H1 (cell line): ENCODE measurements around the gene ACYP1. TPM values are rescaled to one million over a fixed set of nuclear protein-coding genes. Genes with fewer than 3 reads are reported as not detected.
A peak's percentile ranks its signal among the peaks of the same experiment; 100 is the strongest.

Experiments
- CTCF ChIA-PET: fragments of 300-600 bp; sonication (Branson Sonifier 250); formaldehyde crosslinking; loops from one replicate; lab custom pipeline; 2021; ENCODE audit not compliant: partially characterized antibody; lab: Charles Lee
- POLR2A ChIA-PET: fragments of 300-600 bp; sonication (Branson Sonifier 250); formaldehyde crosslinking; loops from one replicate; lab custom pipeline; 2021; ENCODE audit warnings: inconsistent platforms; ENCODE audit not compliant: partially characterized antibody; lab: Charles Lee
- DNase-seq, 2 experiments: peaks; one replicate each; pipeline versions ENCODE4 v3.0.0 to v3.0.0-alpha.2; 2010 to 2022; ENCODE audit warnings: low spot score in 2 of 2, low read depth in 1 of 2, mixed read lengths in 1 of 2
- FAIRE-seq: peaks from 2 replicates; lab custom pipeline; 2011; peaks lifted over from hg19 to GRCh38; lab: Jason Lieb, UNC
- H2AFZ ChIP-seq: 2 replicates; pipeline ENCODE4 v1.8.1; 2012; ENCODE audit warnings: low read length, inconsistent platforms
- H2AK5ac ChIP-seq: 2 replicates; pipeline ENCODE4 v1.6.1; 2013; ENCODE audit warnings: low read depth, low read length
- H2BK120ac ChIP-seq: replicated peaks from 2 replicates; pipeline ENCODE3; 2013; ENCODE audit warnings: low read depth, low read length, inconsistent platforms
- H2BK12ac ChIP-seq: 2 replicates; pipeline ENCODE4 v1.6.1; 2013; ENCODE audit warnings: low read depth, low read length
- H2BK15ac ChIP-seq: 2 replicates; pipeline ENCODE4 v1.6.1; 2013; ENCODE audit warnings: low read length
- H2BK20ac ChIP-seq: 2 replicates; pipeline ENCODE4 v1.6.1; 2013; ENCODE audit warnings: low read length
- H2BK5ac ChIP-seq: 2 replicates; pipeline ENCODE4 v1.6.1; 2013; ENCODE audit warnings: low read depth, low read length
- H3K14ac ChIP-seq: 2 replicates; pipeline ENCODE4 v1.6.1; 2013; ENCODE audit warnings: inconsistent platforms; ENCODE audit not compliant: insufficient read length
- H3K18ac ChIP-seq: 2 replicates; pipeline ENCODE4 v1.6.1; 2013; ENCODE audit warnings: low read length; ENCODE audit errors: extremely low read depth
- H3K23ac ChIP-seq: 2 replicates; pipeline ENCODE4 v1.6.1; 2013; ENCODE audit warnings: inconsistent platforms; ENCODE audit not compliant: insufficient read length
- H3K23me2 ChIP-seq: 2 replicates; pipeline ENCODE4 v1.6.1; 2013; ENCODE audit warnings: low read depth, low read length
- H3K27ac ChIP-seq: 2 replicates; pipeline ENCODE4 v1.6.1; 2011; ENCODE audit warnings: low read depth, low read length, inconsistent platforms
- H3K27me3 ChIP-seq, 4 experiments: replicated peaks in 1 of 4; 1 replicate in 1 of 4; 2 replicates in 3 of 4; pipeline versions ENCODE4 v1.6.1 to v1.8.1; 2011 to 2013; ENCODE audit warnings: low read length in 3 of 4, mild to moderate bottlenecking in 3 of 4, inconsistent platforms in 2 of 4, mixed read lengths in 2 of 4, moderate library complexity in 1 of 4; ENCODE audit not compliant: control insufficient read depth in 3 of 4, insufficient read depth in 3 of 4; ENCODE audit errors: extremely low read depth in 1 of 4
- H3K36me3 ChIP-seq, 4 experiments: 2 replicates each; pipeline versions ENCODE4 v1.6.1 to v1.8.1; 2011 to 2013; ENCODE audit warnings: mild to moderate bottlenecking in 4 of 4, low read length in 3 of 4, moderate library complexity in 2 of 4, control low read depth in 1 of 4, inconsistent platforms in 1 of 4; ENCODE audit not compliant: insufficient read depth in 4 of 4, control insufficient read depth in 2 of 4
- H3K4ac ChIP-seq: replicated peaks from 2 replicates; pipeline ENCODE3; 2013; ENCODE audit warnings: low read length, low read depth, mixed read lengths, inconsistent platforms; ENCODE audit not compliant: insufficient read length
- H3K4me1 ChIP-seq, 4 experiments: replicated peaks in 1 of 4; 1 replicate in 1 of 4; 2 replicates in 3 of 4; pipeline versions ENCODE4 v1.6.1 to v1.8.1; 2011 to 2013; ENCODE audit warnings: low read length in 3 of 4, inconsistent platforms in 2 of 4, mixed read lengths in 1 of 4; ENCODE audit not compliant: insufficient read depth in 4 of 4, control insufficient read depth in 3 of 4
- H3K4me2 ChIP-seq, 2 experiments: 2 replicates each; pipeline versions ENCODE4 v1.6.1 to v1.8.1; 2011 to 2013; ENCODE audit warnings: low read depth in 2 of 2, low read length in 2 of 2, control low read depth in 1 of 2, inconsistent platforms in 1 of 2, mild to moderate bottlenecking in 1 of 2; ENCODE audit not compliant: insufficient read depth in 1 of 2
- H3K4me3 ChIP-seq, 4 experiments: fragments of 200-600, 300-600 bp in 1 of 4; sonication (generic), shearing (Covaris generic), sonication (Bioruptor Twin) in 1 of 4; 2 replicates each; pipeline versions ENCODE4 v1.5.1 to v1.8.1; 2011 to 2016; ENCODE audit warnings: low read length in 4 of 4, low read depth in 3 of 4, control low read depth in 2 of 4, inconsistent platforms in 2 of 4, mild to moderate bottlenecking in 2 of 4, mixed read lengths in 1 of 4, moderate library complexity in 1 of 4; ENCODE audit not compliant: insufficient read depth in 2 of 4; ENCODE audit errors: extremely low read depth in 1 of 4
- H3K56ac ChIP-seq: replicated peaks from 2 replicates; pipeline ENCODE3; 2013; ENCODE audit warnings: low read depth, mild to moderate bottlenecking, mixed read lengths, low read length, inconsistent platforms; ENCODE audit not compliant: insufficient read length
- H3K79me1 ChIP-seq: 2 replicates; pipeline ENCODE4 v1.6.1; 2013; ENCODE audit warnings: low read depth, low read length, control low read depth
- H3K79me2 ChIP-seq, 2 experiments: 2 replicates each; pipeline versions ENCODE4 v1.6.1 to v1.8.1; 2012 to 2013; ENCODE audit warnings: low read length in 2 of 2, mild to moderate bottlenecking in 2 of 2, inconsistent platforms in 1 of 2; ENCODE audit not compliant: insufficient read depth in 2 of 2, control insufficient read depth in 1 of 2
- H3K9ac ChIP-seq, 4 experiments: replicated peaks in 1 of 4; 1 replicate in 1 of 4; 2 replicates in 3 of 4; pipeline versions ENCODE4 v1.6.1 to v1.8.1; 2011 to 2013; ENCODE audit warnings: low read depth in 3 of 4, low read length in 3 of 4, control low read depth in 2 of 4, mild to moderate bottlenecking in 2 of 4, moderate library complexity in 2 of 4, inconsistent platforms in 1 of 4; ENCODE audit errors: extremely low read depth in 1 of 4
- H3K9me3 ChIP-seq, 2 experiments: 2 replicates each; pipeline versions ENCODE4 v1.6.1 to v1.8.1; 2012 to 2013; ENCODE audit warnings: mild to moderate bottlenecking in 2 of 2, moderate library complexity in 2 of 2, control low read depth in 1 of 2, inconsistent platforms in 1 of 2, low read depth in 1 of 2, low read length in 1 of 2, mixed read lengths in 1 of 2; ENCODE audit not compliant: insufficient read depth in 2 of 2
- H4K20me1 ChIP-seq, 2 experiments: replicated peaks in 1 of 2; 2 replicates each; pipeline versions ENCODE3 to v1.8.1; 2011 to 2013; ENCODE audit warnings: inconsistent platforms in 2 of 2, low read length in 2 of 2, mild to moderate bottlenecking in 1 of 2; ENCODE audit not compliant: insufficient read depth in 2 of 2, control insufficient read depth in 1 of 2
- H4K5ac ChIP-seq: 2 replicates; pipeline ENCODE4 v1.6.1; 2013; ENCODE audit warnings: low read length, low read depth, mixed read lengths, inconsistent platforms; ENCODE audit not compliant: insufficient read length
- H4K8ac ChIP-seq: 2 replicates; pipeline ENCODE4 v1.8.0; 2013; ENCODE audit warnings: mild to moderate bottlenecking, moderate library complexity, low read length, inconsistent platforms; ENCODE audit not compliant: insufficient read depth; ENCODE audit errors: extremely low read depth
- H4K91ac ChIP-seq: replicated peaks from 2 replicates; pipeline ENCODE3; 2013; ENCODE audit warnings: low read length, mixed read lengths, inconsistent platforms; ENCODE audit not compliant: insufficient read length
- ATF2 ChIP-seq: IDR thresholded peaks from 2 replicates; pipeline ENCODE4 v1.6.1; 2012; ENCODE audit warnings: low read length, inconsistent platforms
- CTCF ChIP-seq, 3 experiments: IDR thresholded peaks; 1 replicate in 2 of 3; 2 replicates in 1 of 3; pipeline versions ENCODE4 v1.5.1 to v1.6.1; 2011; ENCODE audit warnings: low read length in 3 of 3, mild to moderate bottlenecking in 3 of 3, inconsistent platforms in 2 of 3, low read depth in 1 of 3, moderate library complexity in 1 of 3; ENCODE audit not compliant: insufficient read depth in 1 of 3; ENCODE audit errors: control extremely low read depth in 1 of 3
- EZH2 ChIP-seq: fragments of 200-600 bp; sonication (generic); IDR thresholded peaks from 2 replicates; pipeline ENCODE4 v1.7.1; 2012; ENCODE audit warnings: low read depth, mild to moderate bottlenecking, moderate library complexity, low read length, inconsistent platforms; ENCODE audit not compliant: severe bottlenecking
- GABPA ChIP-seq: IDR thresholded peaks from 2 replicates; pipeline ENCODE4 v1.6.1; 2011; ENCODE audit warnings: mild to moderate bottlenecking, low read length, moderate library complexity, borderline replicate concordance; ENCODE audit not compliant: insufficient read depth
- RAD21 ChIP-seq, 2 experiments: IDR thresholded peaks in 1 of 2; conservative IDR thresholded peaks in 1 of 2; 2 replicates each; pipeline ENCODE4 v1.6.1; 2011; ENCODE audit warnings: low read depth in 2 of 2, low read length in 2 of 2, improper control_type of control experiment in 1 of 2, inconsistent platforms in 1 of 2, mild to moderate bottlenecking in 1 of 2, moderate library complexity in 1 of 2
- WGBS, 2 experiments: shearing (Covaris generic) in 1 of 2; methylation state at CpG; one replicate each; pipeline versions ENCODE4 v1.1.6 to v1.1.7; 2013 to 2015; ENCODE audit warnings: low lambda C conversion rate in 2 of 2, mixed read lengths in 2 of 2, inconsistent platforms in 1 of 2, low coverage in 1 of 2, missing lambda C conversion rate in 1 of 2; ENCODE audit not compliant: insufficient replicate concordance in 2 of 2, insufficient coverage in 1 of 2, insufficient read length in 1 of 2; ENCODE audit errors: extremely low coverage in 1 of 2, missing lambda C conversion rate in 1 of 2; 5-methylcytosine and 5-hydroxymethylcytosine counted together
- polyA plus RNA-seq, 7 experiments: library from polyadenylated mRNA; depleted of rRNA in 3 of 7; stranded (reverse) in 5 of 7; unstranded in 2 of 7; fragments of >200 nt in 5 of 7; fragments of 200-250 nt in 2 of 7; gene quantifications; 1 replicate in 5 of 7; 2 replicates in 1 of 7; 4 replicates in 1 of 7; pipeline versions ENCODE4 v1.2.1 to v1.2.3, GENCODE V29; 2011 to 2013; ENCODE audit warnings: missing spikeins in 2 of 7, mixed read lengths in 2 of 7
- total RNA-seq: library from RNA; stranded (reverse); fragmentation: NEBNext Ultra II Directional; extraction: Animal tissue kit (Norgen Biotek cat#: 25700); gene quantifications from 2 replicates; pipeline ENCODE4 v1.2.1, GENCODE V29; 2021

ACYP1 gene
- total and polyA plus RNA-seq, 2 of the 8 experiments (the other 6 are each of a cell fraction or from before 2014, with no cell fraction given): 22.3 to 24.8 TPM

- FAIRE-seq: peak; percentile 86
- POLR2A ChIA-PET: interaction anchor here (1.3 kb wide), 1 partner anchor 20 kb away, joined by 5 read pairs; the partner anchor contains the start of gene EIF2B2
These were observed 41.2 kb downstream of the ACYP1 start for GRCh38 chr14:75022655-75023054.

More at GRCh38 chr14:75022655-75023054, 41.2 kb downstream of the ACYP1 start:
- Histone ChIP-seq H3K4me3 (no peak overlapping the region), H4K8ac (no peak overlapping the region), H3K14ac (no peak overlapping the region), H3K4ac (no peak overlapping the region), H4K20me1 (peaks cover 0 to 1% of the 10 kb centered on the region in 2 experiments), H3K9me3 (no peaks in the 10 kb centered on the region), H2BK5ac (no peak overlapping the region), H3K23ac (no peak overlapping the region), H2AK5ac (no peak overlapping the region), H2BK15ac (no peak overlapping the region), H3K23me2 (no peaks in the 10 kb centered on the region), H3K79me1 (no peaks in the 10 kb centered on the region), H3K27me3 (no peaks in the 10 kb centered on the region), H3K27ac (no peak overlapping the region), H3K56ac (no peak overlapping the region), H3K36me3 (peaks cover 0 to 20% (median 6%) of the 10 kb centered on the region in 4 experiments; a peak in 6 of 8 replicates), H2BK20ac (no peak overlapping the region), H3K4me2 (no peak overlapping the region), H3K4me1 (no peaks in the 10 kb centered on the region), H3K18ac (no peak overlapping the region), H3K9ac (no peak overlapping the region), H2AFZ (no peak overlapping the region), H4K5ac (no peak overlapping the region), H3K79me2 (no peaks in the 10 kb centered on the region), H2BK12ac (no peak overlapping the region), H4K91ac (no peak overlapping the region), H2BK120ac (no peak overlapping the region)
- no peak for DNase-seq
- CTCF ChIA-PET: interaction anchor here (0.5 to 4.7 kb wide), 28 partner anchors 8 to 162 kb away, joined by 3 to 33 read pairs (median 5); partner anchors contain the start of genes ACYP1, EIF2B2 and MLH3
- WGBS, 2 experiments: 82% methylated on average over 8 of the region's 8 CpGs; no CpG with 5 or more reads in 1 of the 2 experiments
- TF ChIP-seq RAD21 (IDR thresholded peaks at IDR 0.05 in 1 of 2, conservative IDR thresholded peaks at IDR 0.05 in 1 of 2; ENCODE audit: low read depth in 2 of 2, low read length in 2 of 2) (peak; percentile 63 to 72), GABPA (no peak), EZH2 (no peak), CTCF (IDR thresholded peaks at IDR 0.05; ENCODE audit: control extremely low read depth in 1 of 3, insufficient read depth in 1 of 3, low read depth in 1 of 3, low read length in 3 of 3) (peak; percentile 61 to 66 (median 64)), ATF2 (no peak)
